Measurements from ENCODE around the gene EPG5.
"Not testable (repeated sequence)": the region's sequence is repeated elsewhere in the genome, so short reads cannot be mapped to it uniquely, and the experiment has no call there.

The EPG5 gene

GRCh38 chr18:45836242-45837205 lies 130.6 kb downstream of the EPG5 start:
- no peak for DNase-seq

GRCh38 chr18:45835057-45835636 lies 132.0 kb downstream of the EPG5 start:
- no peak for DNase-seq

- DNase-seq, result no peak
Observed at GRCh38 chr18:45834306-45834705, 132.8 kb downstream of the EPG5 start.

- DNase-seq, result no peak
Observed at GRCh38 chr18:45833846-45834245, 133.3 kb downstream of the EPG5 start.

GRCh38 chr18:45830917-45831316 lies 136.2 kb downstream of the EPG5 start:
- no peak for DNase-seq

GRCh38 chr18:45829855-45830254 lies 137.3 kb downstream of the EPG5 start:
- DNase-seq, result no peak

GRCh38 chr18:45828917-45829811 lies 138.0 kb downstream of the EPG5 start:
- no peak for DNase-seq

GRCh38 chr18:45826716-45827115 lies 140.4 kb downstream of the EPG5 start:
- not testable (repeated sequence) for DNase-seq

GRCh38 chr18:45826084-45826483 lies 141.0 kb downstream of the EPG5 start:
- DNase-seq, result no peak

- DNase-seq, result no peak
Observed at GRCh38 chr18:45825258-45826044, 141.7 kb downstream of the EPG5 start, which contains the start of gene SIGLEC15. Gene SIGLEC15, plus strand, starts transcription at chr18:45825675. Its CDS starts 54 bp downstream, at chr18:45825729.

GRCh38 chr18:45821711-45822110 lies 145.4 kb downstream of the EPG5 start:
- no peak for DNase-seq

GRCh38 chr18:45821026-45821425 lies 146.1 kb downstream of the EPG5 start:
- no peak for DNase-seq

GRCh38 chr18:45820106-45820745 lies 146.9 kb downstream of the EPG5 start:
- DNase-seq, result no peak

- DNase-seq, result not testable (repeated sequence)
Observed at GRCh38 chr18:45818765-45819164, 148.4 kb downstream of the EPG5 start.

GRCh38 chr18:45817543-45817942 lies 149.6 kb downstream of the EPG5 start:
- no peak for DNase-seq

- DNase-seq, result not testable (repeated sequence)
Observed at GRCh38 chr18:45814733-45815132, 152.4 kb downstream of the EPG5 start.

- not testable (repeated sequence) for DNase-seq
Observed at GRCh38 chr18:45807144-45807543, 160.0 kb downstream of the EPG5 start.

- no peak for DNase-seq
Observed at GRCh38 chr18:45806226-45806625, 160.9 kb downstream of the EPG5 start.

GRCh38 chr18:45805551-45805950 lies 161.6 kb downstream of the EPG5 start:
- no peak for DNase-seq

GRCh38 chr18:45802814-45803492 lies 164.2 kb downstream of the EPG5 start:
- no peak for DNase-seq

- no peak for DNase-seq
Observed at GRCh38 chr18:45801416-45802004, 165.6 kb downstream of the EPG5 start.
